Small intestine (tissue), 7 donors: ENCODE results near the gene MYO3B. TPM values are rescaled to one million over a fixed set of nuclear protein-coding genes. Genes with fewer than 3 reads are reported as not detected.

Source experiments
- DNase-seq, 2 donors: peaks; one replicate each; pipeline versions ENCODE4 v3.0.0 to v3.0.0-alpha.2; 2013
- FAIRE-seq: peaks from 2 replicates; lab custom pipeline; 2012; peaks lifted over from hg19 to GRCh38; lab: Jason Lieb, UNC
- H3K27ac ChIP-seq, 3 donors: one replicate each; pipeline ENCODE4 v1.5.1; 2013; ENCODE audit warnings: low read length in 2 of 3, mild to moderate bottlenecking in 2 of 3, control low read depth in 1 of 3, inconsistent platforms in 1 of 3, low read depth in 1 of 3, moderate library complexity in 1 of 3
- H3K27me3 ChIP-seq, 3 donors: one replicate each; pipeline ENCODE4 v1.6.1; 2013; ENCODE audit warnings: low read length in 3 of 3, inconsistent platforms in 1 of 3; ENCODE audit not compliant: control insufficient read depth in 3 of 3, insufficient read depth in 3 of 3
- H3K36me3 ChIP-seq, 3 donors: one replicate each; pipeline ENCODE4 v1.6.1; 2013; ENCODE audit warnings: low read length in 3 of 3, inconsistent platforms in 1 of 3, low read depth in 1 of 3, mild to moderate bottlenecking in 1 of 3, moderate library complexity in 1 of 3; ENCODE audit not compliant: control insufficient read depth in 3 of 3, insufficient read depth in 2 of 3
- H3K4me1 ChIP-seq, 3 donors: one replicate each; pipeline ENCODE4 v1.6.1; 2013; ENCODE audit warnings: low read length in 2 of 3, inconsistent platforms in 1 of 3, low read depth in 1 of 3, mild to moderate bottlenecking in 1 of 3, moderate library complexity in 1 of 3; ENCODE audit not compliant: control insufficient read depth in 3 of 3, insufficient read depth in 2 of 3
- H3K4me3 ChIP-seq, 3 donors: one replicate each; pipeline ENCODE4 v1.5.1; 2013; ENCODE audit warnings: low read length in 3 of 3, control low read depth in 1 of 3, inconsistent platforms in 1 of 3, low read depth in 1 of 3, mild to moderate bottlenecking in 1 of 3, moderate library complexity in 1 of 3
- H3K9me3 ChIP-seq, 2 donors: one replicate each; pipeline ENCODE4 v1.6.1; 2013; ENCODE audit warnings: low read depth in 1 of 2, low read length in 1 of 2; ENCODE audit not compliant: control insufficient read depth in 2 of 2, insufficient read depth in 1 of 2
- WGBS, 3 donors: extraction: QIAGEN DNeasy Blood & Tissue Kit; methylation state at CpG; one replicate each; pipeline ENCODE4 v1.1.7; 2013; 5-methylcytosine and 5-hydroxymethylcytosine counted together
- polyA plus RNA-seq, 4 donors: library from polyadenylated mRNA; stranded (reverse) in 3 of 4; unstranded in 1 of 4; fragments of 200-250 nt in 3 of 4; fragments of 120-200 nt in 1 of 4; gene quantifications; one replicate each; pipeline versions ENCODE4 v1.2.1 to v1.2.3, GENCODE V29; 2013
- donor health status: healthy with polysubstance abuse.
- donor health status: control.
- donor health status: control.
- donor health status: Bipolar disorder and iron deficiency.
- donor health status: healthy.

MYO3B gene
- polyA plus RNA-seq, 4 donors, result 0.03 to 0.81 TPM; not detected in 2

- DNase-seq, result no peak
- Histone ChIP-seq H3K4me1 (no peaks in the 10 kb centered on the region), H3K9me3 (no peaks in the 10 kb centered on the region), H3K27ac (no peak overlapping the region), H3K4me3 (no peak overlapping the region), H3K27me3 (no peaks in the 10 kb centered on the region), H3K36me3 (no peaks in the 10 kb centered on the region)
- no peak for FAIRE-seq
- 73 to 83% (median 74%) methylated on average over 4 of the region's 4 CpGs for WGBS, 3 donors
Observed at GRCh38 chr2:170227507-170227947, 49.6 kb downstream of the MYO3B start.

GRCh38 chr2:170227951-170228350 is 50.0 kb downstream of the MYO3B start:
- DNase-seq (no peak), FAIRE-seq (no peak)
- Histone ChIP-seq H3K9me3 (no peaks in the 10 kb centered on the region), H3K27me3 (no peaks in the 10 kb centered on the region), H3K4me3 (no peak overlapping the region), H3K4me1 (no peaks in the 10 kb centered on the region), H3K27ac (no peak overlapping the region), H3K36me3 (no peaks in the 10 kb centered on the region)
- WGBS, 3 donors, result 73 to 86% (median 78%) methylated on average over 4 of the region's 4 CpGs

- Histone ChIP-seq H3K36me3 (no peaks in the 10 kb centered on the region), H3K27me3 (no peaks in the 10 kb centered on the region), H3K9me3 (no peaks in the 10 kb centered on the region), H3K27ac (no peak overlapping the region), H3K4me3 (no peak overlapping the region), H3K4me1 (no peaks in the 10 kb centered on the region)
- no peak for FAIRE-seq
- WGBS, 3 donors, result 73 to 90% (median 77%) methylated on average over 3 of the region's 3 CpGs
- DNase-seq, result no peak
Observed at GRCh38 chr2:170228429-170228828, 50.5 kb downstream of the MYO3B start.

GRCh38 chr2:170229125-170229524 is 51.2 kb downstream of the MYO3B start:
- Histone ChIP-seq H3K4me3 (no peak overlapping the region), H3K4me1 (no peaks in the 10 kb centered on the region), H3K27ac (no peak overlapping the region), H3K9me3 (no peaks in the 10 kb centered on the region), H3K36me3 (no peaks in the 10 kb centered on the region), H3K27me3 (no peaks in the 10 kb centered on the region)
- FAIRE-seq (no peak), DNase-seq (no peak)

GRCh38 chr2:170229744-170230143 is 51.8 kb downstream of the MYO3B start:
- no peak for FAIRE-seq

GRCh38 chr2:170235860-170236679 is 58.1 kb downstream of the MYO3B start:
- Histone ChIP-seq H3K9me3 (no peaks in the 10 kb centered on the region), H3K36me3 (no peaks in the 10 kb centered on the region), H3K27ac (no peak overlapping the region), H3K4me1 (no peaks in the 10 kb centered on the region), H3K27me3 (peaks cover 0 to 16% (median 0%) of the 10 kb centered on the region in 3 donors), H3K4me3 (no peak overlapping the region)
- DNase-seq (peak; percentile 33 to 50), FAIRE-seq (no peak)
- WGBS, 3 donors, result 44 to 47% (median 45%) methylated on average over 12 of the region's 12 CpGs

More at GRCh38 chr2:170229744-170230143, 51.8 kb downstream of the MYO3B start:
- WGBS, 3 donors, result 58 to 78% (median 65%) methylated on average over 2 of the region's 2 CpGs
- no peaks in the 10 kb centered on the region for H3K9me3 ChIP-seq
- no peak overlapping the region for H3K27ac ChIP-seq
- no peaks in the 10 kb centered on the region for H3K4me1 ChIP-seq
- no peaks in the 10 kb centered on the region for H3K27me3 ChIP-seq
- H3K36me3 ChIP-seq, result no peaks in the 10 kb centered on the region
- H3K4me3 ChIP-seq, result no peak overlapping the region
- DNase-seq, result peak in 1 of 2 donors; percentile 51

- Histone ChIP-seq H3K36me3 (no peaks in the 10 kb centered on the region), H3K9me3 (no peaks in the 10 kb centered on the region), H3K27me3 (peaks cover 0 to 21% (median 0%) of the 10 kb centered on the region in 3 donors), H3K27ac (no peak overlapping the region), H3K4me1 (no peaks in the 10 kb centered on the region), H3K4me3 (no peak overlapping the region)
- DNase-seq, result no peak
- 65 to 84% (median 69%) methylated on average over 2 of the region's 2 CpGs for WGBS, 3 donors
- no peak for FAIRE-seq
Observed at GRCh38 chr2:170236680-170237047, 58.7 kb downstream of the MYO3B start.

- FAIRE-seq, result no peak
- no peaks in the 10 kb centered on the region for H3K36me3 ChIP-seq
- WGBS, 3 donors, result 47 to 59% (median 56%) methylated on average over 4 of the region's 4 CpGs
- no peak overlapping the region for H3K27ac ChIP-seq
- no peaks in the 10 kb centered on the region for H3K4me1 ChIP-seq
- H3K4me3 ChIP-seq, result no peak overlapping the region
- no peaks in the 10 kb centered on the region for H3K9me3 ChIP-seq
- H3K27me3 ChIP-seq, result peaks cover 0 to 27% (median 0%) of the 10 kb centered on the region in 3 donors
- DNase-seq, result no peak
Observed at GRCh38 chr2:170237572-170238120, 59.7 kb downstream of the MYO3B start.
